Glutamatergic neuron (in vitro differentiated cells): Measurements from ENCODE around the gene CLTCL1. TPM values are rescaled to one million over a fixed set of nuclear protein-coding genes. Genes with fewer than 3 reads are reported as not detected.

Experiments used
- DNase-seq: peaks from one replicate; pipeline ENCODE4 v3.0.0; 2022
- H3K27ac Mint-ChIP-seq: one replicate; pipeline ENCODE4 v1.8.0; 2020; ENCODE audit warnings: mild to moderate bottlenecking, mixed read lengths, inconsistent platforms; ENCODE audit not compliant: unreplicated experiment
- H3K27me3 Mint-ChIP-seq: one replicate; pipeline ENCODE4 v1.8.0; 2020; ENCODE audit warnings: mild to moderate bottlenecking, moderate library complexity, mixed read lengths, inconsistent platforms; ENCODE audit not compliant: unreplicated experiment
- H3K36me3 Mint-ChIP-seq: one replicate; pipeline ENCODE4 v1.8.0; 2020; ENCODE audit warnings: mild to moderate bottlenecking, mixed read lengths, inconsistent platforms; ENCODE audit not compliant: unreplicated experiment
- H3K4me1 Mint-ChIP-seq: one replicate; pipeline ENCODE4 v1.8.0; 2020; ENCODE audit warnings: mild to moderate bottlenecking, low read depth, mixed read lengths, inconsistent platforms; ENCODE audit not compliant: unreplicated experiment
- H3K4me3 Mint-ChIP-seq: one replicate; pipeline ENCODE4 v1.8.0; 2020; ENCODE audit warnings: mild to moderate bottlenecking, mixed read lengths, inconsistent platforms; ENCODE audit not compliant: unreplicated experiment
- H3K9me3 Mint-ChIP-seq: one replicate; pipeline ENCODE4 v1.8.0; 2020; ENCODE audit warnings: mild to moderate bottlenecking, moderate library complexity, mixed read lengths, inconsistent platforms; ENCODE audit not compliant: unreplicated experiment
- CTCF ChIP-seq: fragments of 200-600 bp; sonication (generic); IDR thresholded peaks from one replicate; pipeline ENCODE4 v1.5.0; 2021; ENCODE audit not compliant: partially characterized antibody, unreplicated experiment
- total RNA-seq: library from RNA; stranded (reverse); fragmentation: NEBNext Ultra II Directional; extraction: Animal tissue kit (Norgen Biotek cat#: 25700); gene quantifications from one replicate; pipeline ENCODE4 v1.2.1, GENCODE V29; 2021; ENCODE audit not compliant: unreplicated experiment

Gene CLTCL1
- total RNA-seq, 1 donor from 2014 or later = 11.8 TPM

- Mint-ChIP-seq H3K27ac (no peak overlapping the region), H3K4me1 (peaks cover 3% of the 10 kb centered on the region), H3K4me3 (no peak overlapping the region), H3K9me3 (peaks cover 2% of the 10 kb centered on the region), H3K27me3 (peaks cover 1% of the 10 kb centered on the region), H3K36me3 (peaks cover 4% of the 10 kb centered on the region)
- TF ChIP-seq CTCF = no peak
- no peak for DNase-seq
Observed at GRCh38 chr22:19214078-19214473, 77.4 kb downstream of the CLTCL1 start.

DNA sequence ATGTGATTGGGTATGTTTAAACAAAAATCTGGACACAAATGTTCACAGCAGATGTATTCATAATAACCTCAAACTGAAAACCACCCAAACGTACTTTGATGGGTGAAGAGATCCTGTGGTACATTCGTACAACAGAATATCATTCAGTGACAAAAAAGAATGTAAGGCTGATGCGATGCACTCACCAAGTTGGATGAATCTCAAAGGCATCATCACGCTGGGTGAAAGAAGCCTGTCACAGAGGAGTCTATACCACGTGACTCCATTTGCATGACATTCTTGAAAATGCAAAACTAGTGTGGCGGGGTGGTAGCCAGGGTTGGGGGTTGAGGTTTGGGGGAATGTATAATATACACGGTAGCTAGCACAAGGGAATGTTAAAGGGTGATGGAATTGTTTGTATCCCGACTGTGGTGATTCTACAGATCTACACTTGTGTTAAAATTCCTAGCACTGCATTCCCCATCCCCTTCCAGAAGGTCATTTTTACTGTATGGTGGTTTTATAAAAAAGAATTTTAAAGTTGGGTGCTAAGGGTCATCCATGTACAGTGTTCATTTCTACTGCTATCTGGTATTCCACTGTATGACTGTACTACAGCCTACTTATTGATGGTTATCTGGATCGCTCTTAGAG is 78.0 kb downstream of the CLTCL1 start:
- no peak for TF ChIP-seq CTCF
- H3K4me3 Mint-ChIP-seq = no peak overlapping the region
- peaks cover under 1% of the 10 kb centered on the region for H3K27me3 Mint-ChIP-seq
- peaks cover 3% of the 10 kb centered on the region for H3K4me1 Mint-ChIP-seq
- DNase-seq = no peak
- H3K36me3 Mint-ChIP-seq = peaks cover 4% of the 10 kb centered on the region
- no peak overlapping the region for H3K27ac Mint-ChIP-seq
- peaks cover 2% of the 10 kb centered on the region for H3K9me3 Mint-ChIP-seq

- no peak for TF ChIP-seq CTCF
- no peak overlapping the region for H3K27ac Mint-ChIP-seq
- peaks cover 2% of the 10 kb centered on the region for H3K4me1 Mint-ChIP-seq
- H3K36me3 Mint-ChIP-seq = peaks cover 4% of the 10 kb centered on the region
- no peak for DNase-seq
- peaks cover 2% of the 10 kb centered on the region for H3K9me3 Mint-ChIP-seq
- no peaks in the 10 kb centered on the region for H3K27me3 Mint-ChIP-seq
- H3K4me3 Mint-ChIP-seq = no peak overlapping the region
Observed at GRCh38 chr22:19213001-19213400, 78.5 kb downstream of the CLTCL1 start.

- peaks cover 2% of the 10 kb centered on the region for H3K9me3 Mint-ChIP-seq
- DNase-seq = no peak
- H3K27me3 Mint-ChIP-seq = no peaks in the 10 kb centered on the region
- no peak for TF ChIP-seq CTCF
- no peak overlapping the region for H3K27ac Mint-ChIP-seq
- H3K36me3 Mint-ChIP-seq = peaks cover 4% of the 10 kb centered on the region
- H3K4me1 Mint-ChIP-seq = no peaks in the 10 kb centered on the region
- H3K4me3 Mint-ChIP-seq = no peak overlapping the region
Observed at GRCh38 chr22:19212302-19212870, 79.1 kb downstream of the CLTCL1 start.

GRCh38 chr22:19210188-19210587 is 81.3 kb downstream of the CLTCL1 start:
- H3K4me3 Mint-ChIP-seq = no peak overlapping the region
- H3K4me1 Mint-ChIP-seq = no peaks in the 10 kb centered on the region
- H3K27ac Mint-ChIP-seq = no peak overlapping the region
- no peak for DNase-seq
- TF ChIP-seq CTCF = no peak
- peaks cover 2% of the 10 kb centered on the region for H3K9me3 Mint-ChIP-seq
- no peaks in the 10 kb centered on the region for H3K27me3 Mint-ChIP-seq
- no peaks in the 10 kb centered on the region for H3K36me3 Mint-ChIP-seq
